HPDE6-E6E7 (cell line): ENCODE data around the gene BCKDHB.
A peak's percentile ranks its signal among the peaks of the same experiment; 100 is the strongest.
"Not testable (repeated sequence)": the region's sequence is repeated elsewhere in the genome, so short reads cannot be mapped to it uniquely, and the experiment has no call there.

ENCODE experiments used
- DNase-seq: peaks from one replicate; pipeline ENCODE4 v3.0.0; 2011; ENCODE audit warnings: missing footprints; ENCODE audit errors: extremely low spot score

BCKDHB gene

DNA sequence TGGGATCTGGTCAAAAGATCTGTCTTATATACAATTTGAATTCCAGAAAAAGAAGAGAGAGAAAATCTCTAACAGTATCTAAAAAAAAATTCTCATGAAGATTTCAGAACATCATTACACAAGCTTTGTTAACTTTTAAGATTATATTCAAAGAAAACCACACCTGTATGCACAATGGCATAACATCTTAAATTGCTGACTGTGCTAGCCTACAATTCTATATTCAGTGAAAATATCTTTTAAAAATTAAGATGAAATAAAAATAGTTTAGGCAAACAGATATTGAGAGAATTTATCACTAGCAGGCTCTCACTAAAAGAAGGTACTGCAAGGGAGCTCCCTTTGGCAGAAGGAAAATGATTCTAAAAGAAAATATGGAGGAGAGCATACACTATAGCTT, 100.3 kb downstream of the BCKDHB start:
- no peak for DNase-seq

- DNase-seq, result no peak
Observed at GRCh38 chr6:80209430-80209829, 103.0 kb downstream of the BCKDHB start.

- no peak for DNase-seq
Observed at GRCh38 chr6:80210618-80211017, 104.1 kb downstream of the BCKDHB start.

DNA sequence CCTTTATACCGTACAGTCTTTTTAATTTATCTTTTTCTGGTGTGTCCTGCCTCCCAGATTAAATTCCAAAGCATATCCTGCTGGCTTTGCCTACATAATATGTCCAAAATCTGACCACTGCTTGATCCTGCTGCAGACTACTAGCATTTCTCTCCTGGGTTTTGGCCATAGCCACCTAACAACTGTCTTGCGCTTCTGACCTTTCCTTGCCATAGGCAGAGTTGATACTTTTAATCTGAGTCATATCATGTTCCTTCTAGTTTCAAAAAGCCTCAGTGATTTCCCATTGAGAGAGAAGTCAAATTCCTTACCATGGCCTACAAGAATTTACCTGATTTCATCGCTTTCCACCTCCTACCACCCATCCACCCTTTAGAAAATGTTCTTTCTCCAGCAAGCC, 104.8 kb downstream of the BCKDHB start:
- DNase-seq, result no peak

DNA sequence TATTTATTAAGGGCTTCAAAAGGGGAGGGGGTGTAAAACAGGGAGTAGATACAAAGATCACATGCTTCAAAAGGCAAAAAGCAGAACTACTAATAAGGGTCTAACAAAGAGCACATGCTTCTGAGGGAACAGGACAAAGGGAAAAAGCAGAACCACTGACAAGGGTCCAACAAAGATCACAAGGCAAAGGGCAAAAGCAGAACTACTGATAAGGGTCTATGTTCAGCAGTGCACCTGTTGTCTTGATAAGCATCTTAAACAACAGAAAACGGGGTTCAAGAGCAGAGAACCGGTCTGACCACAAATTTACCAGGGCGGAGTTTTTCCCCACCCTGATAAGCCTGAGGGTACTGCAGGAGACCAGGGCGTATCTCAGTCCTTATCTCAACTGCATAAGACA, 105.4 kb downstream of the BCKDHB start:
- DNase-seq, result not testable (repeated sequence)

GRCh38 chr6:80214436-80215022, 108.1 kb downstream of the BCKDHB start:
- DNase-seq, result peak; percentile 35

DNA sequence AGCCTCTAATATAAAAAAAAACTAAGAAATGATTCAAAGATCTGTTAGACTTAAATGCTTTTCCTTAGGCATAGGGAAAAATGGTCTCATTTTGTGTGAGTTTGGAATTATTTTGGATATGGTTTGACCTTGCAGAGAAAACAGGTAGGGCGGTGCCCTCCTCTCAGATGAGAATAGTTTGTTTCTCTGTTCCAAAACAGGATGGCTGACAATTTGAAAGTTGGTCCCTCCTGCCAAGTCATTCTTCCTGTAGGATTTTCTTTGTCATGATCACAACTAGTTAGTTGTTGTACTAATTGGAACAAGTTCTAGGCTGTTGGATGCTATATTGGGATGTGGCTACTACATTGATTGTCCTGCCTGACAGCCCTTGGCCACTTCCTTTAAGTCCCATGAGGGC, 108.6 kb downstream of the BCKDHB start:
- no peak for DNase-seq

DNA sequence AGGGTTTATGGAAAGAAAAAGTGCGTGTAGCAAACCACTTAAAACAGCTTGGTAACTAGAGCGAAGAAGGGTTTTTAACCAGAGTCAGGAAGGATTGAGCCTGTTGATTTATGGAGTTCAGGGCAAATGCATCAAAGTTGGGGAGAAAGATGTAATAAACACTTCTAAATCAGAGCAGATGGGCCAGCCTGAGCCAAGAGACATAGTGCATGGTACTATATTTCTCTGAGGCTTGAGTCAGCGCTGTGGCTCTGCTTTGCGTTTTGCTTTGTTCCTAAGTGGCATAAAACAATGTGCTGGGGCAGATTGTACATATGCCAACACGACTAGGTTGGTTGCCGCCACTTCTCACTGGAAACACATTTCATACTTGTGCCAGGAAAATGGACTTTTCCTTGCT, 111.3 kb downstream of the BCKDHB start:
- DNase-seq, result no peak

DNA sequence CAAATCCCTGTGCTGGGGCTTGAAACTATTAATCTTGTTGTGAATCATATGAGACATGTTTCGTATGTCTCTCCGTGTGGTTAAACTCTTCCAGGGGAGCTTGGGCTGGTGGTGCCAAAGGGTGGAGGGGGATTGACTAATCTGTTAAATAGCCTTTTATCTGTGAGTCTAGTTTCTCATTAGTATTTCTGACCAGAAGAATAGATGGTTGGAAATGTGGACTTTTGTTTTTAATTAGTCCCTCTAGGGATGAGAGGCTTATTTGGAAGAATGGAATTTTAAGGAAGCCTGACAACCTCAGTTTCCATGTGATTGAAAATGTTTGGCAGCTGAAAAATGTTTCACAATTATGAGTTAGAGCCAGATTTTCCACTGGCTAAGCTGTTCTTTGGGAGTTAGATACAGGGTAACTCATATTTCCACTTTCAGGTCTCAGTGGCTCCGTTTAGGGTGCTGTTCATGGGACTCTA, 117.3 kb downstream of the BCKDHB start:
- DNase-seq, result no peak

DNA sequence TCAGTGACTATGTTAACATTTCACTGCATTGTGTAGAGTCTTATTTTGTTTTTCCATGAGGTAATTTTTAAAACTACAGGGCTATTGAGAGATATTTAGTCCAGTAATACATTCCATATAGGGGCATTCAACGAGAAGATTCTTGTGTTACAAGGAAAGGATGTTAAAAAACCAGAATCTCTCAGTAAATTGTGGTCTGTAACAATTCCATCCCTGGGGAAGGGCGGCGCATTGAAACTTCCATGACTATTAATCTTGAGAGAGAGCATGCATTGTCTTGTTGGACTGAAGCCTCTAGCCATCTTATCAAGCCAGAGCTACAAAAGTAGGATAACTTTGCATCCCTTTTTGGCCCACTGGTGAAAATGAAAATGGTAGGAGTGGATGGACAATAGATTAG, 119.7 kb downstream of the BCKDHB start:
- no peak for DNase-seq

DNA sequence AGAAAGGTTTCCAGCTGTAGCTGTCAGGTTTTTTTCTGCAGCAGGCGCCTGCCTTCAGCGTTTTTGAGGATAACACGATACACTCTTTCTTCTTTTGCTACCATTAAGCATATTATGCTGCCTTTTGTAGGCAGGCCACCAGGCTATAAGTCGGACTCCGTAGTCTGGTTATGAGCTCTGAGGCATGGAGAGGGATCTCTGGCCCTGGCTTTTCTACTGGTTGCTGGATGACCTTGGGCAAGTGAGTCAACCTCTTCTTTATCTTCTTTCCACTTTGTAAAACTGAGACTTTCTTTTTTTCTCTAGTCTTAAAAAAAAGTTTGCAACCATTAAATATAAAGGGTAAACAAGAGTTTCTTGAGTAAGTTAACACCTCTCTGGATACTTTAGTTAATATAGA, 120.2 kb downstream of the BCKDHB start:
- DNase-seq, result no peak

DNA sequence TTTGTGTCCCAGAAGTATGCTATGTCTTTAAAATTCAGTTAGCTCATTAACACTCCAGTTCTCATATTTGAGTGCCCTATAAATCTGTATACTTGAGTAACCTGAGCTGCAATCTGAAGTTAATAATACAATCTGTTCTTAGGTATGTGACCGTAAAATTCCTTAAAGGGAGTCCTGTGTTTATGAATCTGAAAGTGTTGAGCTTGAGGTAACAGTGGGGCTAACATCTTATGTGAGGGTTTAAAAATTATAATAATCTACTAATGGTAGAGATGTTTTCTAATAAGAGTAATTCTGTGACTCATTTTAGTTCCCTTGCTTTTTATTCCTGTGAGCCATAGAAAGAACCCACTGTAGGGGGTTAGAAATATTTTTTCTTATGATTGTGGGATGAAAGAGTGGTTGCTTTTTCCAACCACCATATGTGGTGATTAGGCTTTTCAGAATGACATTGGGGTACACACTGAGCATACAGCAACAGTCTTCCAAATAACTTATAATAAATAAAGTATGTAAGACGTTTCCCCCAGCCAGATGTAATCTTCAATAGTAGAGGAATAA, 121.2 kb downstream of the BCKDHB start:
- no peak for DNase-seq

DNA sequence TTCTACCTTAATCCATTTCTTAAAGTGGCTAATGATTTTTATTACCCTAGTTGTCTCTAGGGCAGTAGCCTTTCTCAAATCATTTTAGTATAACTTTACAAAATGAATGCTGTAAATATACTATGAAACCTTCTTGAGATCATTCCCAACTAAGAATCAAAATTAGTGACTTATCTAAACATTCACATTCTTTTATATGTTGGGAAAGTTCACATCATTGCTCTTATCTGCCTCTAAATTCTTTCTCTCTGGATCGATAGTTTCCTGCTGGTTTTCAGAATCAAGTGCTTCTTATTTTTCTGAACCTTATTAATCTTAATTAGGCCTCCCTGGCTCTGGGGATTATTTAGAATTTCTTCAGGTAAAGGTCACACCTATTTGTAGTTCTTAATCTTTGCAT, 126.8 kb downstream of the BCKDHB start:
- DNase-seq, result no peak

DNA sequence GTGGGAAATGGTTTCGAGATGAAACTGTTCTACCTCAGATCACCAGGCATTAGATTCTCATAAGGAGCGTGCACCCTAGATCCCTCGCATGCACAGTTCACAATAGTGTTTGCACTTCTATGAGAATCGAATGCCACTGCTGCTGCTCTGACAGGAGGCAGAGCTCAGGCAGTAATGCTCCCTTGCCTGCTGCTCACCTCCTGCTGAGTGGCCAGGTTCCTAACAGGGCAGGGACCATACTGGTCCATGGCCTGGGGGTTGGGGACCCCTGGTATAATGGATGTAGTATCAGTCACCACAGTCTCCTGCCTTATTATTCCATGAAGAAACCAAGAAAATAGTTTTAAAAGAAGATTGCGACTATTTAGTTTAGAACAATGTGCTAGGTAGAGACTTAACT, 127.5 kb downstream of the BCKDHB start:
- no peak for DNase-seq

- DNase-seq, result no peak
Observed at GRCh38 chr6:80234401-80234800, 127.9 kb downstream of the BCKDHB start.

DNA sequence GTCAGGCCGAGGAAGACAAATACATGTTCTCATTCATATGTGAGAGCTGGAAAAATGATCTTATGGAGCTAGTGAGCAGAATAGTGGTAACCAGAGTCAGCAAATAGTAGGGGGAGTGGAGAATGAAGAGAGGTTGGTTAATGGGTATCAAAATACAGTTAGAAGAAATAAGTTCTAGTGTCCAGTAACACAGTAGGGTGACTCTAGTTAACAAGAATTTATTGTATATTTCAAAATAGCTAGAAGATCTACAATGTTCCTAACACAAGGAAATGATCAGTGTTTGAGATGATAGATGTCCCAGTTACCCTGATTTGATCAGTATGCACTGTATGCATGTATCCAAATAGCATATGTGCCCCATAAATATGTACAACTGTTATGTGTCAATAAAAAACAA, 128.4 kb downstream of the BCKDHB start:
- DNase-seq, result no peak

DNA sequence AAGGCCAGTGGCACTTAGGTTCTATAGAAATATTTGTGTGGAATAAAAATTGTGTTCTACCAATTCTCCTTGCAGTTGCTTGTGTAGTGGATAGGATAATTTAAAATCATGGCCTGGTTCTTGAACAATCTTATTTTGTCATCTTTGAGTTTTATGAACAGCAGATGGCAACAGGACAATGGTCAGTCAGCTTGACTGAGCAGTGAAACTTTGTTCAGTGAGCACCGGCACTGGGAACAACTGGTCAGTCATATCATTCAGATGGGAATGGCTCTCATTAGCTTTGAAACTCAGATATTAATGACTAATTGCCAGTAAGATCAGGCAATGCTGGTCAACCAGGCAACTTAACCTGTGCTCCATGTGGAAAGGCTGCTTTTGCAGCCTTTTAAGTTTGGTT, 129.2 kb downstream of the BCKDHB start:
- no peak for DNase-seq

DNA sequence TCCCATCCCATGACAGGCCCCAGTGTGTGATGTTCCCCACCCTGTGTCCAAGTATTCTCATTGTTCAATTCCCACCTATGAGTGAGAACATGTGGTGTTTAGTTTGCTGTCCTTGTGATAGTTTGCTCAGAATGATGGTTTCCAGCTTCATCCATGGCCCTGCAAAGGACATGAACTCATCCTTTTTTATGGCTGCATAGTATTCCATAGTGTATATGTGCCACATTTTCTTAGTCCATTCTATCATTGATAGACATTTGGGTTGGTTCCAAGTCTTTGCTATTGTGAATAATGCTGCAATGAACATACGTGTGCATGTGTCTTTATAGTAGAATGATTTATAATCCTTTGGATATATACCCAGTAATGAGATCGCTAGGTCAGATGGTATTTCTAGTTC, 132.3 kb downstream of the BCKDHB start:
- not testable (repeated sequence) for DNase-seq

DNA sequence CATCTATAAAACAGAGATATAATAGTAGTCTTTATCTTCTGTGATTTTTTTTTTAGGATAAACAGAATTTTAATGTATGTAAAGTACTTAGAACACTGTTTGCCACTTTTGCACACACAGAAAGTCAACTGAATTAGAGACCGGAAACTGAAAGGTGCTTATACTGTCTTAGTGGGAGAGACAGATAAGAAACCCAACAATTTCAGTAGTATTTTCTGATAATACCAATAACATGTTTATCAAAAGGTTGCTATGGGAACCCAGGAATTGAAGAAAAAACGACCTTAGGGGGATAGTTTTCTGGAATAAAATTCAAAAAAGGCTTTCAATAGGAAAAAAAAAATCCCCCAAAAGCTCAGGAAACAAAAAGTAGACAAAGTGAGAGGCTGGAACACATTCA, 138.6 kb downstream of the BCKDHB start:
- DNase-seq, result no peak

DNA sequence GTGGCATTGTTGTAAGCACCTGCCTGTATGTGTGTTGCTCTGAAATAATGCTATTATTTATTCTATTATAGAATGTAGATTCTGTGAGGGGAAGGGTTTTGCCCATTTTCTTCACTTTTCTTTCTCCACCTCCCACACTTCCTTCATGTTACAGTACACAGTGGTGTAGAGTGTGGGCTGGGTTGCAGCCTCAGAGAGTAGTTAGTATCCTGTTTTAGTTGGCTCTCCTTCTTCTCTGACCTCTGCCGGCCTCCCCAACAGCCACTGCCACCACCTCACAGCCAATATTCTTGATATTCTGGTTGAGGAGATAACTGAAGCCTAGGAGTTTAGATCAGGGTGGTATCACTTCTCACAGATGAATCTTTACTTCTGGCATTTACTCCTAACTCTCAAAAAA, 143.4 kb downstream of the BCKDHB start:
- no peak for DNase-seq

- no peak for DNase-seq
Observed at GRCh38 chr6:80250391-80250997, 144.0 kb downstream of the BCKDHB start.

DNA sequence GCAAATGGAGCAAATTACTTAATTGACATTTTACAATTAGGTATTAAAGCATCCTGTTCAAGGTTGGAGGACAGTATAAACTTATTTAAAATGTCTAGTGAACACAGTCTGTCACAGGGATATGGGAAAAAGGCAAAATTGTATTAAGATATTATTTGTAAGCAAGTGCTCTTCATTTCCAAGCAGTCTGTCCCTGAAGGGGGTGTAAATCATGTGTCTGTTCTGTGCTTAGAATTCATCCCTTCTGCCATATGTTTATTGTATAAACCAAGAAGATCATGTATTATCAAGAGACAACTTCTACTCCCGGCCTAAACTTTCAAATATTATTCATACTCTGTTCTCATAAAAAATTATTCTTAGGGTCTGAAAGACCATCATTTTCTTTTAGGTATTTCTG, 144.8 kb downstream of the BCKDHB start:
- no peak for DNase-seq

GRCh38 chr6:80254716-80255115, 148.2 kb downstream of the BCKDHB start:
- no peak for DNase-seq

DNA sequence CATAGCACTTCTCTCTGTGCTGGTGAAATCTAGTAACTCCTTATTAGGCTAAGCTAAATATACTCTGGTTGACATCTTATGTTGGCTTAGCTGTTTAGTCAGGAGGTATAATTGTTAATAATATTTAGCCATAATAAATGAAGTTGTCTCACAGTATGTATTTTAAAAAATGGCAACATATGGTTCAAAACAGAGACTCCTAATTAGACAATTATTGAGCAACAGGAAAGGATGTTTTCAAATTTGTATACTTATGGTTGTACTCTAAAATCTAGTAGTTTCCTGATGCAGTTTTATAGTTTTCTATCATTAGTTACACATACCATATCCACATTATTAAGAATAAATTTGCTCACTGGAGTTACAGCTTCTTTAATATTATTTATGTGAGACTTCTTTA, 150.2 kb downstream of the BCKDHB start:
- DNase-seq, result no peak
